Measurements from ENCODE around the gene DRGX.

DRGX gene

DNA sequence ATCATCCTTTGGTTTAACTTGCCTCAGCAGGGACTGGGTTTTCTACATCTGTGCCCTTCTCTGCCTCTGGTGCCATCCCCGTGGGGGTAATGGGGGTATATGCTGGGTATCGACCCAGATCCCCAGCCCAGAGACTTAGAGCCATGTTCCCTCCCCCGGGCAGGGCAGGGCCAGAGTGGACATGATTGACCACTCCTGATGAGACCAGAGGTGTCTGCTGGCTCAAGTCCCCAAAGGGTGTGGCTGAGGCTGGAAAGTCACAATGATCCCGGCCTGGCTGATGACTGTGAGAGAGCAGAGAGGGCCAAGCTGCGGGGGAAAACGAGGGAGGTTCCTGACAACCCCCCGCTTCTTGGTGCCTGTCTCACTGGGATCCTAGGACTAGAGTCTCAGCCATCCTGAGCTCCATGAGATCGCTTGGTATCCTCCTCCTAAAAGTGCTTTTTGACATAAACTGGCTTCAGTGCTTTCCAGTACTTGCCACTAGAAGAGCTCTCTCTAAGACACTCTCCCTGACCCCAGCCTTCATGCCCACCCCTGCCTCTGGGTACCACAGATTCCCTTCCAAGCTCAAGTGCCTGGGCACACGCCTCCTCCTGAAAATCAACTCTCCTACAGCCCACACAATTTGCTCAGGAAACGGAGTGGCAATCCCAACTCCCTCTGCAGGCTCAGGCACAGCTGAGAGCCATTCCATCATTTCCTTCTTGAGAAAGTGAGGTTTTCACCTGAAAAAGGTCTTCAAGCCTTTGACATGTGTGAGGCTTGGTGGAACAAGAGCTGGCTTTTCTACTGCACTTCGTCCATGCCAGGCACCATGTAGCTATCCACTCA is 33.9 kb downstream of the DRGX start:
- DNase-seq (ENCODE audit: low read depth in 3 of 3) = no peak

DNA sequence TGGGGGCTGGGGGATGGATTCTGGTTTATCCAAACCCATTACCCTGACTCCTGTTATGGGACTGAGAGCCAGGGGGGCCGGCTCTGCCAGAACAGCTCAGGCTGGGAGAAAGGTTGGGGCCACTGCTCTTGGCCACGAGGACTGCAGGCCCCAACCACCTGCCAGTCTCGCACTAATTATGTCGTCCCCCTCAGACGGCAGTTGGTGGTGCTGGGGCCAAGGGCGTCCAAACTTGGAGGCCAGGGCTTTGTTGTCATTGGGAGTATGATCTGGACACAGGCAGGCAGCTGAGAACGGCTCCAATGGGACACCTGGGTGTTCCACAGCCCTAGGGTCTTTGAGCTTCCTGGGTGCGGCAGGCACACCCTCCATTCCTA is 34.7 kb downstream of the DRGX start:
- no peak for DNase-seq (ENCODE audit: low read depth in 3 of 3)

DNA sequence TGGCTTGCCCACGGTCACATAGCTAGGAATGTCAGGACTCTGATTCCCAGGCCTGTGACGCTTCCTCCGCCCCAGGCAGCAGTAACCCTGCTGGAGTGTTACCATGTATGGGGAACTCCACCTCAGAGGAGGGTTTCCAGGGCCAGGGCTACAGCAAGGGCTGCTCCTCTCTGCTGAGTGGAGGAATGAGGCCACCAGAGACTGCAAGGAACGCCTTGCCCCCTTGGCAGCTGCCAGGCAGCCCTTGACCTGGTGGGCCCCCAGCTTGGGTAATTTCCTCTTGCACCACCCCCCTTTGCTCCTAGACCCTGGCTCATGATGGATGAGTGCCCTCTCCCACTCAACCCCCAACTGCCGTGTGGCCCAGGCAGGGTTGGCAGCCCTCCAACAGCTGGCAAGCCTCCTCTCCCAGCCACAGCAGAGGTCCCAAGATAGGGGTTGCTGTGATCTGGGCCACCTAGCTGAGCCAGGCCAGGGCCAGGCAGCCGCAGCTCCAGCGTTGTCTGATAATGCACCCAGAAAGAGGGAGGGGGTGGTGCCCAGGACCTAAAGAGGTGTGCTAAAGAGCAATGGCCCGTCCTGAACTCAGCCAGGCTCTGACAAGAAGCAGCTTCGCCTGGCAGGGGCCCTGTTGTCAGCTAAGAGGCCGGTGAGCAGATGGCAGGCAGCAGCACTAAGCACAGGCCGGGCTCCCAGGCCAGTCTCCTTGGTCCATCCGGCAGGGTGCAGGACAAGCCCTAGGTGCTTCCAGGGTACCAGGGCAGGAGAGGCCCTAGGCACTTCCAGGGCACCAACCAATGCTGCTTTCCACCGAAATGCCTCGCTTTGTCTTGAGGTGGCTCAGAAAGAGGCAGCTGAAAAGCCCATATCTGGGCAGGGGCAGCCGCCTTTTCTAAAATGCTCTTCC is 35.4 kb downstream of the DRGX start:
- DNase-seq (ENCODE audit: low read depth in 3 of 3) = no peak

DNA sequence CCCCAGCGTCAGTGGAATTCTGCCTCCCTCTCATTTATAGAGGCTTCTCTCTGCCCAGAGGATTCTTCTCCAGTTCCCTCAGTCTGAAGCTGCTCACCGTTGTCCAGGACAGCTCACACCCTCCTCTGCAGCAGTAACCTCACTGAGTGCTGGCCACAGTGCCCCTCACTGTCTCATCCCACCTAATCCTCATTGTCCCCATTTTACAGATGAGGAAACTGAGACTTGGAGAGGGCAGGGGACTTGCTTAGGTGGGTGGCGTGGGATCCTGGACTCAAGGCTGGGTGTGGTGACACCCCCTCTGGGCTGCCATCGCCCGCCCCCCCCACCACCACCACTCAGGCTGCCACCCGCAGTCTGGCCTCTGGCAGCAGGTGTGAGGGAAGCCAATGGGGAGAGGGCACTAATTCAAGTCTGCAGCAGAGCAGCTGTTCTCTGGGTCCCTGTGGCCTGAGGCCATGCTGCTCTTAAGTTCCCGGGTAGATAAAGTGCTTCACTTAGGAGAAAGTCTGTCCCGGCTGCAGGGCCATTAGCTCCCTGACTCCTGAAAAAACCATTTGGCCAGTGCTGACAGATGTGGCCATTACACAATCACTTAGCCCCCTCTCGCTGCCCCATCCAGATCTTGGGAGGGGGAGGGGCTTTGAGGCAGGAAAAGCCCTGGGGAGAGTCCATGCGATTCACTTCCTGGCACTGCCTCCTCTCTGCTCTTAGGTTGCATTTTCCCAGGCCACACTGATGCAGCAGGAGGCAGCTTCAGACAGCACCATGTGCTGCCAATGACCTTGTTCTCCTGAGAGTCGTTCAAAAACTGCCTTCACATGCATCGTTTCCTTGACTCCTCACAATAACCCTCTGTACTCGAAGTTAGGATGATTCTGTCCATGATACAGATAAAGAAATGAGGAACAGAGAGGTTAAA is 36.3 kb downstream of the DRGX start:
- DNase-seq (ENCODE audit: low read depth in 3 of 3) = no peak

DNA sequence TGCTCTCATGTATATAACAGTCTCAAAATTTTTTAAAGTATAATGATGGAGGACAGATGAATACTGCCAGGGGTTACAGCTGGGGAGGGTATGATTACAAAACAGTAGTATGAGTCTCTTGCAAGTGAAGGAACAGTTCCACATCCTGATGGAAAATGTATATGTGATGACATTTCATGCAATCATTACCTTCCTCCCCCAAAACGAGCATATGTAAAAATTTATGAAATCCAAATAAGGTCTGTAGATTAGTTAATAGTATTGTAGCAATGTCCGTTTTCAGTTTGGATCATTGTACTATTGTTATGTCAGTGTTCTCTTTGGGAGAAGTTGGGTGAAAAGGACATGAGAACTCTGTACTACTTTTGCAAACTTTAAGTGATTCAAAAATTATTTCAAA is 38.0 kb downstream of the DRGX start:
- no peak for DNase-seq (ENCODE audit: low read depth in 3 of 3)

DNA sequence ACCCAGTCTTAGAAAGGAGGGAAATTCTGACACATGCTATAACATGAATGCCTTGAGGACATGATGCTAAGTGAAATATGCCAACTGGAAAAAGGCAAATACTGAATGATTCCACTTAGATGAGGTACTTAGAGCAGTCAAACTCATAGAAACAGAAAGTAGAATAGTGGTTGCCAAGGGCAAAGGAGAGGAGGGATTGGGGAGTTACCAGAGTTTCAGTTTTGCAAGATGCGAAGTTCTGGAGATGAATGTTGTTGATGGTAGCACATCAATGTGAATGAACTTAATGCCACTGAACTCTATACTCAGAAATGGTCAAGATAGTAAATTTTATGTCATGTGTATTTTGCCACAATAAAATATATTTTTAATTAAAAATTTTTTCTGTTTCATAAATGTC is 38.9 kb downstream of the DRGX start:
- DNase-seq (ENCODE audit: low read depth in 3 of 3) = no peak

DNA sequence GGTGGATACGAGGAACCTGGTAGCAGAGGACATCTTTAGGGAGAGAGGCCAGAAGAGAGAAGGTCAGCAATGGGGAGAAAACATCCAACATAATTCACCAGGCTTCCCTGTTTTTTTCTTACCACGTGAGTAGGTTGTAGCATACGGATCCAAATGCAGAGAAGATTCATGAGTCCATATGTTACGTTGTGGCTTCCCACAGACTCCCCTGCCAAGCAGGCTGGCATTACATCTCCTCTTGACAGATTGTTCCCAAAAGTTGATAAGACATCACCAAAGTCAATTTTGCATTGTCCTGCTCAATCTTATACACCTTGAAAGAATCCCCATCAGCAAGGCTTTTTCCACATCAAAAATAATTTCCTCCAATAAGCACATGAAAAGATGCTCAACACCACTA is 39.7 kb downstream of the DRGX start:
- no peak for DNase-seq (ENCODE audit: low read depth in 3 of 3)

DNA sequence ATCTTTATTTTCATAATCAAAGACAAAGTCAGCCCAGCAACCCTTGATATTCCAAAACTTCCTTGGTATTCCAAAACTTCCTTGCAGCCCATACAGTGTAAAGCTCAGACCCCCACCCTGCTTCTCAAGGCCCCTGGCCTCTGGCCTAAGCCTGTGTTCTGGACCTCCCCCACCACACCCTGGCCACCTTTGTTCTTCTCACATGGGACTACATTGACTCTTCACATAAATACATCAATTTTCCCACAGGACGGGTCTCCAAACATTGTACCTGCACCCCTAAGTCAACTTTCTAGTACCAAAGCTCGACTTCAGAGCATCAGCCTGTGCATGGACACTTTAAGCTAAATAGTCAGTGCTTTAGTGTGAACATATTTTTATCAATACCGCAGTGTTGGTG is 40.7 kb downstream of the DRGX start:
- no peak for DNase-seq (ENCODE audit: low read depth in 3 of 3)

DNA sequence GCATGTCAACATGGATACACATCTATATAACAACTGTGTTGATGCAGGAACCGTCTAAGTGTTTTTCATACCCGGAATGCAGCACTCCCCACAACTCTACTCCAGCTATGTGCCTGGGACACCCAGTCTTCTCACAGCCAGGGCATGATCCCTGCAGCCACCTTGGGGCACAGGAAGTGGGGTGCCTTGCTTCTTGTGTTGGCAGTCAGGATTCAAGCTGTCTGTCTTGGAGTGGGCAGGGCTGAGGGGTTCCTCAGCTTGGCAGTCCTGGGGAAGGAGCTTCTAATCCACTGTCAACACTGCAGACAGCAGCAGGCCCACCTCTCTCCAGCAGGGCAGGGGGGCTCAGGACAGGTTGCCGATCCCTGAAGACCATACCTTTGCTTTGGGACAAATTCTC is 41.3 kb downstream of the DRGX start:
- no peak for DNase-seq (ENCODE audit: low read depth in 3 of 3)

DNA sequence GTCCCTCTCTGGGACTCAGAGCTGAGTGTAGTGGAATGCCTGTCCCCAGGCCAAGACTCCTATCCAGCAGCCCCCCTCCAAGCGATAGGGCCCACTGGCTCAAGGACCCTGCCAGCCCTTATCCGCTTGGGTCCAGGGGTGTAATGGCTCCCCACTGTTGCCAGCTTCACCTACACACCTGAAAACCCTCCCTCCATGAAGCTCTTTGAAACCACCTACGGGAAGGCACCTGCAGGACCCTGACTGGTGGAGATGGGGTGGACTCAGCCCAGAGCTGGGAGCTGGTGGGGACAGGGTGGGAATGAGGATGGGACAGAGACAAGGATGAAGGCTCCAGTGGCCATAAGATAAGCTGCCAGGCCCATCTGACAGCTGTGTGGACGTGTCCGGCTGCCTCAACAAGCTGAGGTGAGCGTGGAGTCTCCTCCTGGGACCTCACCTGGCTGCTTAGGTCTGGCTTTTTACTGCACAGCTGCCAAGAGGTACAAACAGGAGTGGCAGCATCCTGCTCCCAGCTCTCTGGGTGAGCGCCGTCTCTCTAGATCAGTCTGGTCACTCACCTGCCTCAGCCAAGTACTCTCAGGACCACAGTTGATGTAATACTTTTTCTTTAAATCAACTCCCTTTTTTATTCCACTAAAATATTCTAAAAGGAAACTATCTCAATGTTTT is 41.9 kb downstream of the DRGX start:
- no peak for DNase-seq (ENCODE audit: low read depth in 3 of 3)

DNA sequence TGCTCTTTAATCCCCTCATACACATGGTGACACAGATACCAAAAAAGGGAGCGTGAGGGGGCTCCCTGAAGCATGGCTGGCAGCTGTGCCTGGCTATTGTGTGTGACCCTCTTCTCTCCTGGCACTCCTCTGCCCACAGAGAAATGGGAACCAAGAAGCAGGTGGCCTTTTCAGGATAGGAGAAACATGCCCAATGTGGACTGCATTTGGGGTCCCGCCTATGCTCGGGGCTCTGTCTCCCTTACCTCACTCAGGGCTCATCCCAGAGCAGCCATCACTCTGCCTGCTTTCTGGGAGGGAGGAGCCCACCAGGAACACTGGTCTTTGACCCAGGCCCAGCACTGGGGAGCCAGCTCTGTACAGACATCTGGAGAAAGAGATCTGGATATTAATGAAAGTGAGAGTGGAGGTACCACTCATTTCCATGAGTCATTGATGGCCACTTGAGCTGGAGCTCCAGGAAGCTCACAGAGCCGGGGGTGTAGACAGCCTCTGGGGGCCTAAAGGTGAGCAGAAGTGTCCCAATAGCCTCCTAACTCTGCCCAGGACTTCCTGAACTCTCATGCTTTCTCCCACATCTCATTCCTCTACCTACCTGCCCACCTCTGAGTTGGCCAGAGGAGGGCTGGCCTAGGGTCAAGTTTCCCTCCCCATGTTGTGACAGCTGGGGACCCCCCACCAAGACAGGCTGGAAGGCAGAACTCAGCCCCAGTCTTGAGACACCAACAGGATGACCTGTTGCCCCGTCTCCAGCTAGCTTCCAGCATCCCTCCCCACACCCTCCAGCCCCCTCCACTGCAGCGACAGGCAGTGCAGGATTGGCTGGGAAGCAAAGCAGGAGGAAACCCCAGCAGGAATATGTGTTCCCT is 42.6 kb downstream of the DRGX start:
- DNase-seq (ENCODE audit: low read depth in 3 of 3) = no peak

DNA sequence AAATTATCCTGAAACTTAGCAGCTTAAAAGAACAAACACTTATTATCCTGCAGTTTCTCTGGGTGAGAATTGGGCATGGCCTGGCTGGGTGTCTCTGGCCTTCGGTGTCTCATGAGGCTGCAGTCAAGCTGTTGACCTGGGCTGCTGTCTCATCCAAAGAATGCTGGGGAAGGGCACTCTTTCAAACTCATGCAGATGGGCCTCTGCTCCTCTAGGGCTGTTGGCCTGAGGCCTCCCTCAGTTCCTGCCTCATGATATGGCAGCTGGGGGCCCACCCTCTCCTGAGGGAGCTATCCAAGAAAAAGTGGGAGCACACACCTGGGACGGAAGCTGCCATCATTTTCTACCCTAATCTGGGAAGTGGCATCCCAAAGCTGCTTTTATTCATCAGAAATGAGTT is 43.6 kb downstream of the DRGX start:
- no peak for DNase-seq (ENCODE audit: low read depth in 3 of 3)

DNA sequence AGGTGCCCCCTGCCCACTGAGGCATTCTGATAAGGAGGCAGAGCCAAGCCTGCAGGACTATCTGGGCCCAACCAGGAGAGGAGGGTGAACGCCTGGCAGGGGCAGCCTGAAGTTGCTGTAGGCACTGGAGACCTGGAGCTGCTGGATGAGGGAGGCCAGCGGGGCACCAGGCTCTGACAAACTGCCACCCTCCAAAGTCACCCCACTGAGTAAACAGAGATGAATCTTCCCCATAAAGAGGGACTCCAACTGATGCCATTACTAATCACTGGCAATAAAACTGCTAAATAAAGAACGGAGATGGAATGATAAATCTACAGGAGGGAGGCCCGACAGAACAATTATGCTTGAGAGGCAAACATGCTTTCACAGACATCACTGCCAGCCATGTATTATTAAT is 44.2 kb downstream of the DRGX start:
- DNase-seq (ENCODE audit: low read depth in 3 of 3) = no peak

DNA sequence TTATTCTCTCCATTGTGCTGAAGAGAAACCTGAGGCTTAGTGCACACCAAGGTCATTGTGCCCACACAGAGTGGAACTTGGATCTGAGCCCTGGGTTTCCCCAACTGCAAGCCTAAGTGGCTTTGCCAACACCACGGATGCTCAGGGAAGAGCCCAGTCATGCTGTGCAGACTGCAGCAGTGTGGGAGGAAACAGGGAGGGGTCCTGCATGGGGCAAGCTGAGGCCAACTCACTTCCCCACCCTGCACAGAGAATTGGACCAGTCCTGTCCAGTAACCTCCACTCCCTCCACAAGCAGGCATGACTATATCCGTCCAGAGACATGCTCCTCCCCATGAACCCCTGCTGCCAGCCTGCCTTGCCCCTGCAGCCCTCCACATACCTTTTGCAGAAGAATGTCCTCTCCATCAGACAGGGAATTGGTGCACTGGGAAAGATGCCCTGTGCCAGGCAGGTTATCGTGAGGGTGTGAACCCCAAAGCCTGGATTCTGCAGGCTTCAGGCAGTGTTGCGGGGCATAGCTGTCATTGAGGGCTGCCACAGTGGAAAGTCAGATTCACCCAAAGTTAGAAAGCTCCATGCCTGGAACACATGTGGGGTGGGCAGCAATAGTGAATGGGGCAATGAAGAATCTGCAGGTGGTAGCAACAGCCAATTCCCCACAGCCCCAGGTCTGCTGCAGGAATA is 44.9 kb downstream of the DRGX start:
- DNase-seq (ENCODE audit: low read depth in 3 of 3) = no peak

DNA sequence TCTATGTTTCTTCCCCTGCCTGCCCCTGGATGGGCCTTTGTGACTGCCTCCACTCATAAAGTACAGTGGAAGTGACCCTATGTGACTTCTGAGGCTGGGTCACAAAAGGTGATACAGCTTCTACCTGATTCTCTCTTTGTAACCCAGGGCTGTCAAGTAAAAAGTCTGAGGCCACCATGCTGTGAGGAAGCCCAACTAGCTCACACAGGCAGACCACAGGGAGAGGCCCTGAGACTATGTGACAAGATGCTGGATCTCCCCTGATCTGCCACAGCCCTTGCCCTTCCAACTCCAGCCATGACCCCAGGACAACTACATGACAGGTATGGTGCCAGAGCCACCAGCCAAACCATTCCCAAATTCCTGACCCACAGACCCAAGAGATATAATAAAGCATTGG is 45.8 kb downstream of the DRGX start:
- no peak for DNase-seq (ENCODE audit: low read depth in 3 of 3)

DNA sequence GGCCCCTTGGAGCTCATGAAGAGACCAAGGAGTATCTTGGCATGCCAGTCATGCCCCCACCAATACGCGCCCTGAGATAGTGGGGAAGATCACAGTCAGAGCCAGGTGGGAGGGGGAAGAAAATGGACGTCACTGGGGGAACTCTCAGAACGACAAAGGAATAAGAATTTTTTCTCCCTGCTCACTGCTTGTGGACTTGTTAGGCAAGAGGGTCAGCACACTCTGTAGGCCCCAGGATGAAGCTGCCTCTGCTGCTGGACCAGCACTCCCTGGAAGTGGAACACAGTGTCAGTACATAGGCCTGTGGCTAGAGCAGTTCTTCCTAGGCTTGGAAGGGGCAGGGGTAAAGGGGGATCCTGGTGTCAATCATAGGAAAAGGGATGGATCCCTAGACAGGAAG is 46.5 kb downstream of the DRGX start:
- no peak for DNase-seq (ENCODE audit: low read depth in 3 of 3)

DNA sequence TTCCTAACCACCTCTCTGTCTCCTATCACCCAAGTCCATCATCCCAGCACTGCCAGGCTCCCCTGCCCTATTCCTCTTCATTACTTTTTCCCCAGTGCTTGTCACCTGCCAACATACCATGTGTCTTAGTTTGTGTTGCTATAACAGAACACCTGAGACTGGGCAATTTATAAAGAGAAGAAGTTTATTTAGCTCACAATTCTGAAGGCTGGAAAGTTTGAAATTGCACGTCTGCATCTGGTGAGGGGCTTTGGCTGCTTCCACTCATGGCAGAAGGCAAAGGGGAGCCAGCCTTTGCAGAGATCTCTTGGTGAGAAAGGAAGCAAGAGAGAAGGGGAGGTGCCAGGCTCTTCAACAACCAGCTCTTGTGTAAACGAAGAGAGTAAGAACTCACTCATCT is 47.3 kb downstream of the DRGX start:
- DNase-seq (ENCODE audit: low read depth in 3 of 3) = no peak

DNA sequence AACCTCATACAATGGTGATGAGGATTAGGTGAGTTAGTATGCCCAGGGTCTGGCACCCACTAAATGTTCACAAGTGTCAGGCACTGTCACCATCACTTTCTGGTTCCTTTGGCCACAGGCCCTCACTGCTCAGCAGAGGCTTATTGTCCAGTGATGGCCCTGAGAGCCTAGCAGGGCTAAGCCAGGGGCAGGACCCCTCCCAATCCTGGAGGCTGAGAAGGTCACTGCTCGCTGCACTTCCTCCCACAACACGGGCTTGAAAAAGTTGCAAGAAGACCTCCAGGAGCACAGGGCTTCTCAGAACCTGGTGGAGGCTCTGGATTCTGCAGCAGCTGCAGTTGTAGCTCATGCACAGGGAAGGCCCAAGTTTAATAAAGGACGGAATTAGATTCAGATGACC is 48.1 kb downstream of the DRGX start:
- no peak for DNase-seq (ENCODE audit: low read depth in 3 of 3)

DNA sequence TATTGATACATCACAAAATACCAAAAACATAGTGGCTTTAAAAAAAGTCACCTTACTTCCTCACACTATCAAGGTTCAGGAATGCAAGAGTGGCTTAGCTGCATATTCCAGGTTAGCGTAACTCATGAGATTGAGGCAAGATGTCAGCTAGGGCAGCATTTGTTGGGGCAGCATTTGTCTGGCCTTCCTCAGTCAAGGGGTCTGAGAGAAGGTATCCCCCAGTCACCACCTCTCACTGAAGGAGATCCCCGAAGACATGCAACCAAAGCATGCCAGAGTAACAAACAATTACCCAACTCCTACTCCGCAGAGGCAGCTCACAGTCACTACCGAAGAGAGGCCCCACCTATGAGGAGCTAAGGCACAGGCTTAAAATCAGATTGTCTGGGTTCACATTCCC is 48.5 kb downstream of the DRGX start:
- no peak for DNase-seq (ENCODE audit: low read depth in 3 of 3)

DNA sequence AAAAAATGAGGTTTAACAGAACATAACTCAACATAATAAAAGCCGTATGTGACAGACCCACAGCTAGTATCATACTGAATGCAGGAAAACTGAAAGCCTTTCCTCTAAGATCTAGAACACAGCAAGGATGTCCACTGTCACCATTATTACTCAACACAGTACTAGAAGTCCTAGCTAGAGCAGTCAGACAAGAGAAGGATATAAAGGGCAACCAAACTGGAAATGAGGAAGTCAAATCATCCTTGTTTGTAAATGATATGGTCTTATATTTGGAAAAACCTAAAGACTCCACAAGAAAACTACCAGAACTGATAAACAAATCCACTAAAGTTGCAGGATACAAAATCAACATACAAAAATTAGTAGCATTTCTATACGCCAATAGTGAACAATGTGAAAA is 51.0 kb downstream of the DRGX start:
- no peak for DNase-seq (ENCODE audit: low read depth in 3 of 3)
